Neuronal stem cell (in vitro differentiated cells): ENCODE results near the gene EMC10.

ENCODE experiments used
- DNase-seq: peaks from one replicate; pipeline ENCODE4 v3.0.0-alpha.2; 2013; ENCODE audit warnings: low spot score
- H2AFZ ChIP-seq: one replicate; pipeline ENCODE4 v1.6.1; 2013; ENCODE audit warnings: mild to moderate bottlenecking, low read length, inconsistent platforms
- H2AK5ac ChIP-seq: 2 replicates; pipeline ENCODE4 v1.6.1; 2013; ENCODE audit warnings: low read depth, mild to moderate bottlenecking, inconsistent platforms, low read length, moderate library complexity, mixed read lengths
- H2BK120ac ChIP-seq: 2 replicates; pipeline ENCODE4 v1.6.1; 2013; ENCODE audit warnings: low read depth, mild to moderate bottlenecking, inconsistent platforms, low read length, moderate library complexity, mixed read lengths
- H2BK12ac ChIP-seq: one replicate; pipeline ENCODE4 v1.6.1; 2013; ENCODE audit warnings: low read length, inconsistent platforms
- H2BK15ac ChIP-seq: 2 replicates; pipeline ENCODE4 v1.6.1; 2013; ENCODE audit warnings: mild to moderate bottlenecking, low read length, inconsistent platforms, mixed read lengths
- H2BK5ac ChIP-seq: one replicate; pipeline ENCODE4 v1.6.1; 2013; ENCODE audit warnings: inconsistent platforms, mild to moderate bottlenecking, low read length, moderate library complexity
- H3K14ac ChIP-seq: one replicate; pipeline ENCODE4 v1.6.1; 2013; ENCODE audit warnings: low read length, inconsistent platforms
- H3K18ac ChIP-seq: 2 replicates; pipeline ENCODE4 v1.6.1; 2013; ENCODE audit warnings: low read length, inconsistent platforms
- H3K23ac ChIP-seq: 2 replicates; pipeline ENCODE4 v1.6.1; 2013; ENCODE audit warnings: low read depth, mild to moderate bottlenecking, mixed read lengths, low read length, inconsistent platforms; ENCODE audit not compliant: poor library complexity
- H3K27ac ChIP-seq: replicated peaks from 3 replicates; pipeline ENCODE4 v1.5.1; 2013; ENCODE audit warnings: low read length, inconsistent platforms
- H3K27me3 ChIP-seq, 3 experiments: 2 replicates each; pipeline ENCODE4 v1.6.1; 2013; ENCODE audit warnings: low read length in 3 of 3, mild to moderate bottlenecking in 2 of 3, inconsistent platforms in 1 of 3, low read depth in 1 of 3, mixed read lengths in 1 of 3, moderate library complexity in 1 of 3; ENCODE audit not compliant: control insufficient read depth in 3 of 3, insufficient read depth in 3 of 3
- H3K36me3 ChIP-seq, 2 donors: replicated peaks in 1 of 2; 2 replicates each; pipeline ENCODE4 v1.6.1; 2013; ENCODE audit warnings: low read length in 2 of 2; ENCODE audit not compliant: control insufficient read depth in 2 of 2, insufficient read depth in 2 of 2
- H3K4ac ChIP-seq: 2 replicates; pipeline ENCODE4 v1.6.1; 2013; ENCODE audit warnings: inconsistent platforms, mild to moderate bottlenecking, low read length, moderate library complexity
- H3K4me1 ChIP-seq, 2 donors: 1 replicate in 1 of 2; 2 replicates in 1 of 2; pipeline ENCODE4 v1.6.1; 2013; ENCODE audit warnings: low read length in 2 of 2, low read depth in 1 of 2; ENCODE audit not compliant: control insufficient read depth in 2 of 2, insufficient read depth in 1 of 2
- H3K4me2 ChIP-seq: one replicate; pipeline ENCODE4 v1.6.1; 2013; ENCODE audit warnings: mild to moderate bottlenecking, low read length, inconsistent platforms; ENCODE audit not compliant: insufficient read depth, poor library complexity, severe bottlenecking
- H3K4me3 ChIP-seq, 2 donors: 2 replicates each; pipeline ENCODE4 v1.5.1; 2013; ENCODE audit warnings: low read length in 2 of 2, mild to moderate bottlenecking in 2 of 2, inconsistent platforms in 1 of 2, moderate library complexity in 1 of 2
- H3K79me1 ChIP-seq: one replicate; pipeline ENCODE4 v1.6.1; 2013; ENCODE audit warnings: low read depth, mild to moderate bottlenecking, inconsistent platforms, low read length, moderate library complexity
- H3K9ac ChIP-seq: one replicate; pipeline ENCODE4 v1.6.1; 2013; ENCODE audit warnings: mild to moderate bottlenecking, low read depth, low read length, inconsistent platforms; ENCODE audit not compliant: poor library complexity
- H3K9me3 ChIP-seq, 2 donors: replicated peaks in 1 of 2; 2 replicates each; pipeline versions ENCODE3 to v1.6.1; 2013; ENCODE audit warnings: low read length in 2 of 2, mild to moderate bottlenecking in 2 of 2, inconsistent platforms in 1 of 2, low read depth in 1 of 2, mixed read lengths in 1 of 2, moderate library complexity in 1 of 2; ENCODE audit not compliant: control insufficient read depth in 2 of 2, insufficient read depth in 1 of 2
- H4K8ac ChIP-seq: one replicate; pipeline ENCODE4 v1.6.1; 2013; ENCODE audit warnings: low read depth, mild to moderate bottlenecking, inconsistent platforms, low read length, moderate library complexity
- H4K91ac ChIP-seq: one replicate; pipeline ENCODE4 v1.6.1; 2013; ENCODE audit warnings: low read length, low read depth, mild to moderate bottlenecking, inconsistent platforms; ENCODE audit not compliant: poor library complexity
- WGBS, 2 donors: extraction: QIAGEN DNeasy Blood & Tissue Kit; methylation state at CpG; one replicate each; pipeline ENCODE4 v1.1.7; 2013; ENCODE audit warnings: missing lambda C conversion rate in 2 of 2, mixed read lengths in 1 of 2; ENCODE audit not compliant: insufficient read length in 2 of 2, insufficient replicate concordance in 1 of 2; ENCODE audit errors: extremely low coverage in 2 of 2; 5-methylcytosine and 5-hydroxymethylcytosine counted together

Gene EMC10

DNA sequence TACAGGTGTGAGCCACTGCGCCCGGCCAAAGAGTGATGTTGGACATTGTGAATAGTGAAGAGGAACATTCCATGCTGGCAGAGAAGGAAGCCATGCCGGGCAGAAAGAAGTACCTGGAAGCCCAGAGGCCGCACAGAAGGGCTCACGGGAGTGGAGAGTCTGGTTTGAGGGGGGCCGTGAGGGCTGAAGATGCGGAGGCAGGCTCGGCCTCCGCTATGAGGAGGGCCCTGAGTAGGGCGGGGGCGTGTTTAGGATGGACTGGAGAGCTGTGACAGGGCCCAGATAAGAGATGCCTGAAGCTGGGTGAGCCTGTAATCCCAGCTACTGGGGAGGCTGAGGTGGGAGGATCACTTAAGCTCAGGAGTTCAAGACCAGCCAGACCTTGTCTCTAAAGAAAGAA lies 33.1 kb downstream of the EMC10 start:
- peak overlapping the region; percentile 15 for H2AK5ac ChIP-seq
- no peak overlapping the region for H3K4me2 ChIP-seq
- no peak overlapping the region for H3K4me3 ChIP-seq
- H3K9ac ChIP-seq: no peak overlapping the region
- peaks cover 21 to 43% of the 10 kb centered on the region in 2 donors for H3K4me1 ChIP-seq
- no peaks in the 10 kb centered on the region for H3K36me3 ChIP-seq
- no peak overlapping the region for H2BK5ac ChIP-seq
- H4K8ac ChIP-seq: no peak overlapping the region
- no peak overlapping the region for H3K18ac ChIP-seq
- no peak for DNase-seq
- H3K27me3 ChIP-seq: no peaks in the 10 kb centered on the region
- H3K4ac ChIP-seq: no peak overlapping the region
- WGBS, 2 donors: no CpG with 5 or more reads among the region's 11 CpGs
- no peak overlapping the region for H4K91ac ChIP-seq
- no peaks in the 10 kb centered on the region for H3K79me1 ChIP-seq
- H2BK12ac ChIP-seq: no peak overlapping the region
- H2BK15ac ChIP-seq: no peak overlapping the region
- no peak overlapping the region for H3K23ac ChIP-seq
- no peaks in the 10 kb centered on the region for H3K9me3 ChIP-seq
- H2BK120ac ChIP-seq: no peak overlapping the region
- no peak overlapping the region for H3K27ac ChIP-seq
- H3K14ac ChIP-seq: no peak overlapping the region
- H2AFZ ChIP-seq: no peak overlapping the region

- no peak overlapping the region for H3K23ac ChIP-seq
- no peaks in the 10 kb centered on the region for H3K79me1 ChIP-seq
- peak overlapping the region; percentile 68 for H3K18ac ChIP-seq
- no peak overlapping the region for H3K9ac ChIP-seq
- H3K4me3 ChIP-seq: peak overlapping the region in 1 of 2 donors; percentile 57
- H2BK5ac ChIP-seq: peak overlapping the region; percentile 49
- peak overlapping the region; percentile 2 for H2BK120ac ChIP-seq
- H3K36me3 ChIP-seq: no peaks in the 10 kb centered on the region
- no peak overlapping the region for H3K27ac ChIP-seq
- H2BK15ac ChIP-seq: no peak overlapping the region
- no peak overlapping the region for H3K14ac ChIP-seq
- WGBS, 2 donors: no CpG with 5 or more reads among the region's 26 CpGs
- H3K4me2 ChIP-seq: no peak overlapping the region
- H3K27me3 ChIP-seq: no peaks in the 10 kb centered on the region
- DNase-seq: no peak
- H3K9me3 ChIP-seq: no peaks in the 10 kb centered on the region
- no peak overlapping the region for H4K91ac ChIP-seq
- peak overlapping the region; percentile 88 for H2AFZ ChIP-seq
- no peak overlapping the region for H2BK12ac ChIP-seq
- no peak overlapping the region for H4K8ac ChIP-seq
- H2AK5ac ChIP-seq: peak overlapping the region; percentile 49
- H3K4me1 ChIP-seq: peaks cover 26 to 46% of the 10 kb centered on the region in 2 donors
- no peak overlapping the region for H3K4ac ChIP-seq
Observed at GRCh38 chr19:50510121-50510670, 33.9 kb downstream of the EMC10 start.

DNA sequence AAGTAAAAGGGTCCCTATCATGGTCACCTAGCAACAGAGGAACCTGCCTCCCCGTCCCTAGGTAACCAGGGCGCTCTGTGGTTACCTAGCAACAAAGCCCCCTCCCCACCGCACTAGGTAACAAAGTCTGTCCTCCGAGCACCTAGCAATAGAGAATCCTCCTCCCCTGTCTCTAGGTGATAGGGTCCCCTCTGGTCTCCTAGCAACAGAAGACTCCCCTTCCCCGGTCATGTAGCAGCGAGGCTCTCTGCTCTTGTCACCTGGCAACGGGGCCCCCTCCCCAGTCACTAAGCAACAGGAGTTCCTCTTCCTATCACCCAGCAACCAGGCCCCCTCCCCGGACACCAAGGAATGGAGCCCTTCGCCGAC lies 34.4 kb downstream of the EMC10 start:
- H3K14ac ChIP-seq: no peak overlapping the region
- no peak overlapping the region for H4K91ac ChIP-seq
- H3K4me2 ChIP-seq: peak overlapping the region; percentile 87
- no peaks in the 10 kb centered on the region for H3K79me1 ChIP-seq
- H2BK5ac ChIP-seq: peak overlapping the region; percentile 49
- H3K4me3 ChIP-seq: peak overlapping the region; percentile 57 to 77
- H4K8ac ChIP-seq: no peak overlapping the region
- peak overlapping the region; percentile 56 for H3K27ac ChIP-seq
- H3K4ac ChIP-seq: no peak overlapping the region
- no peak for DNase-seq
- H3K4me1 ChIP-seq: peaks cover 26 to 46% of the 10 kb centered on the region in 2 donors
- peak overlapping the region; percentile 30 for H3K9ac ChIP-seq
- peak overlapping the region; percentile 88 for H2AFZ ChIP-seq
- H3K9me3 ChIP-seq: no peaks in the 10 kb centered on the region
- no peak overlapping the region for H2BK15ac ChIP-seq
- peak overlapping the region; percentile 2 for H2BK120ac ChIP-seq
- WGBS, 2 donors: no CpG with 5 or more reads among the region's 10 CpGs
- no peak overlapping the region for H2BK12ac ChIP-seq
- H3K23ac ChIP-seq: peak overlapping the region; percentile 85
- H2AK5ac ChIP-seq: no peak overlapping the region
- H3K36me3 ChIP-seq: peaks cover 0 to 3% of the 10 kb centered on the region in 2 donors
- peak overlapping the region; percentile 70 for H3K18ac ChIP-seq
- H3K27me3 ChIP-seq: no peaks in the 10 kb centered on the region

GRCh38 chr19:50511069-50511822 lies 34.9 kb downstream of the EMC10 start, which contains the start of gene JOSD2:
Gene JOSD2 (minus strand): TSS chr19:50511191. CDS start chr19:50510431, 760 bp downstream.
- WGBS, 2 donors: no CpG with 5 or more reads among the region's 69 CpGs
- peaks cover 26 to 46% of the 10 kb centered on the region in 2 donors for H3K4me1 ChIP-seq
- peak within 1 kb of the TSS; percentile 2 for H2BK120ac ChIP-seq

More at GRCh38 chr19:50511069-50511822, 34.9 kb downstream of the EMC10 start, which contains the start of gene JOSD2:
- Histone ChIP-seq H3K79me1 (no peaks in the 10 kb centered on the region), H3K27ac (peak within 1 kb of the TSS; percentile 71), H3K4me3 (peak within 1 kb of the TSS; percentile 57 to 77), H4K8ac (peak within 1 kb of the TSS; percentile 99), H3K4me2 (peak within 1 kb of the TSS; percentile 87), H2BK5ac (peak within 1 kb of the TSS; percentile 93), H3K23ac (peak within 1 kb of the TSS; percentile 85), H3K27me3 (no peaks in the 10 kb centered on the region), H2AK5ac (peak within 1 kb of the TSS; percentile 99), H2BK12ac (no peak within 1 kb of the TSS), H3K36me3 (peaks cover 0 to 7% of the 10 kb centered on the region in 2 donors), H4K91ac (peak within 1 kb of the TSS; percentile 53), H2BK15ac (no peak within 1 kb of the TSS), H2AFZ (peak within 1 kb of the TSS; percentile 88), H3K14ac (no peak within 1 kb of the TSS), H3K9me3 (no peaks in the 10 kb centered on the region), H3K4ac (no peak within 1 kb of the TSS), H3K18ac (peak within 1 kb of the TSS; percentile 91), H3K9ac (peak within 1 kb of the TSS; percentile 70)
- DNase-seq: peak; percentile 99
